Muscle layer of colon (tissue), 2 donors: ENCODE results near the gene SLC7A5.
"Not testable (repeated sequence)": the region's sequence is repeated elsewhere in the genome, so short reads cannot be mapped to it uniquely, and the experiment has no call there.

Source experiments
- H3K27ac ChIP-seq: one replicate; pipeline ENCODE4 v1.7.0; 2013; ENCODE audit warnings: low read depth, mild to moderate bottlenecking, low read length, moderate library complexity
- H3K27me3 ChIP-seq, 2 donors: one replicate each; pipeline ENCODE4 v1.7.0; 2013; ENCODE audit warnings: low read length in 2 of 2, mild to moderate bottlenecking in 2 of 2; ENCODE audit not compliant: insufficient read depth in 2 of 2, control insufficient read depth in 1 of 2
- H3K36me3 ChIP-seq: one replicate; pipeline ENCODE4 v1.7.0; 2013; ENCODE audit warnings: mild to moderate bottlenecking, low read length; ENCODE audit not compliant: insufficient read depth
- H3K4me1 ChIP-seq: one replicate; pipeline ENCODE4 v1.7.0; 2013; ENCODE audit warnings: mild to moderate bottlenecking, low read length; ENCODE audit not compliant: insufficient read depth
- H3K4me3 ChIP-seq, 2 donors: one replicate each; pipeline ENCODE4 v1.7.0; 2013; ENCODE audit warnings: low read length in 2 of 2, low read depth in 1 of 2, mild to moderate bottlenecking in 1 of 2, moderate library complexity in 1 of 2
- H3K9ac ChIP-seq: one replicate; pipeline ENCODE4 v1.7.0; 2013; ENCODE audit warnings: low read length
- H3K9me3 ChIP-seq: one replicate; pipeline ENCODE4 v1.7.0; 2013; ENCODE audit warnings: mild to moderate bottlenecking, low read length
- donor health status: abdominal sarcoma.
- donor health status: Adenocarcinoma of cecum.

Gene SLC7A5

DNA sequence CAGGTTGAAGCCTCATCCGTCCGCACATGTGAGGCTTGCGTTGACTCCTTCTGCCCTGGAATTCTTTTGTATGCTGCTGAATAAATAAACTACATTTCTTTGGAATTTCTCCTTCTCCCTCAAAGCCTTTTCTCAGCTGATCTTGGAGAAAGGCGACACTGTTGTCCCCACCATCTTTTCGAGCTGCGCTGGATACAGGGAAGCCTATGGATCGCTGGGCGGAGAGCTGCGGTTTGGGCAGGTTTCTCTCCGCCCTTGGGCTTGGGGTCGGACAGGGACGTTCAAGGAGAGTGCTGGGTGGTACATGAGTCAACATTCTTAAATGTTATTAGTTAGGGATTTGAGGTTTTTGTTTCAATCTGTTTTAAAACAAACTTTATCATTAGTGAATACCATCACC is 31.2 kb upstream of the SLC7A5 start:
- H3K27ac ChIP-seq, H3K9ac ChIP-seq, H3K4me3 ChIP-seq, H3K36me3 ChIP-seq, H3K4me1 ChIP-seq, H3K27me3 ChIP-seq, H3K9me3 ChIP-seq: not testable (repeated sequence)

- H3K27ac ChIP-seq: no peak overlapping the region
Measured at GRCh38 chr16:87897521-87898505, 28.5 kb upstream of the SLC7A5 start.

GRCh38 chr16:87896924-87897520 is 27.7 kb upstream of the SLC7A5 start:
- not testable (repeated sequence) for H3K4me3 ChIP-seq, H3K9ac ChIP-seq, H3K36me3 ChIP-seq, H3K27ac ChIP-seq, H3K27me3 ChIP-seq, H3K9me3 ChIP-seq, H3K4me1 ChIP-seq

More at GRCh38 chr16:87897521-87898505, 28.5 kb upstream of the SLC7A5 start:
- Histone ChIP-seq H3K36me3 (no peaks in the 10 kb centered on the region), H3K4me1 (no peaks in the 10 kb centered on the region), H3K9me3 (no peaks in the 10 kb centered on the region), H3K9ac (no peak overlapping the region), H3K27me3 (no peaks in the 10 kb centered on the region), H3K4me3 (no peak overlapping the region)

DNA sequence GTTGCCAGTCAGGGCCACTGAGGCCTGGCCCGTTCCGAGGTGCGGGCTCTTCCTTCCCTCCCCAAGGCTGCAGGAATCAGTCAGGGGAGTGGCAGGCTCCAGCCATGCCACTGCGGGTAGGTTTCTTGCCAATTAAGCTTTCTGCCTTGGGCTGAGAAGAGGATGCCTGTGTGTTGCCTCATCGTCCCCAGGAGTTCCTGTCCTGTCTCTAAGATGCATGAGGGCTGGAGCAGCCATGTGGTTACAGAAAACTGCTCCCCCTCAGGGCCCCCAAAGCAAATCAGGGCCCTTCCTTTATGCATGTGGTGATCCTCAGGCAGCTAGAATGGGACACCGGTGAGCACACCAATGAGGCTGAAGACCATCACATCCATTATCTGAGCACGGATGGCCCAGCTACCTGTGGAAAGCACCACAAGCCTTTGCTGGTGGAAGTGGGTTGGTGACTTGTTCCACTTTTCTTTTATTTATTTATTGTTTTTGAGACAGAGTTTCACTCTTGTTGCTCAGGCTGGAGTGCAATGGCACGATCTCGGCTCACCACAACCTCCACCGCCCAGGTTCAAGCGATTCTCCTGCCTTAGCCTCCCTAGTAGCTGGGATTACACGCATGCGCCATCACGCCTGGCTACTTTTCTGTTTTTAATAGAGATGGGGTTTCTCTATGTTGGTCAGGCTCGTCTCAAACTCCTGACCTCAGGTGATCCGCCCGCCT is 27.0 kb upstream of the SLC7A5 start:
- H3K27ac ChIP-seq, H3K9ac ChIP-seq, H3K4me3 ChIP-seq, H3K36me3 ChIP-seq, H3K27me3 ChIP-seq, H3K4me1 ChIP-seq, H3K9me3 ChIP-seq: not testable (repeated sequence)

DNA sequence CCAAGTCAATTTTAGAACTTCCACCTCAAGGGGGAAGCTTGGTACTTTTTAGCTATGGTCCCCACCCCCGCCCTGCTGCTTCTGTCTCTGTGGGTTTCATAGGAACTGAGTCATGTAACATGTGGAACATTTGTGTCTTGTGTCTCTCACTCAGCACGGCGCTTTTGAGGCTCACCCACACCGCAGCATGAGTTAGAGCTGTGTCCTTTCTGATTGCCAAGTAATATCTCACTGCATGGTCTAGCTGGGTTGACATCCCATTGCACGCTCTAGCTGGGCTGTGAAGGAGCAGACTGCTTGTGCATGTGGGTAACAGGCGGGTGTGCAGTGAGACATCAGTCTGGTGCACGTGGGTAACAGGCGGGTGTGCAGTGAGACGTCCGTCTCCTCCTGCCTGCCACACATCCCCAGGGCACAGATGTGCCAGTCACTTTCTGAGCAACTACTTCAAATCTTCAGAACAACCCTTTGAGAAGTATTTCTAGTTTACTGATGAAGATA is 26.4 kb upstream of the SLC7A5 start:
- H3K4me1 ChIP-seq: no peaks in the 10 kb centered on the region
- no peaks in the 10 kb centered on the region for H3K9me3 ChIP-seq
- H3K9ac ChIP-seq: no peak overlapping the region
- no peaks in the 10 kb centered on the region for H3K36me3 ChIP-seq
- H3K27ac ChIP-seq: no peak overlapping the region
- H3K4me3 ChIP-seq: no peak overlapping the region
- H3K27me3 ChIP-seq: no peaks in the 10 kb centered on the region

DNA sequence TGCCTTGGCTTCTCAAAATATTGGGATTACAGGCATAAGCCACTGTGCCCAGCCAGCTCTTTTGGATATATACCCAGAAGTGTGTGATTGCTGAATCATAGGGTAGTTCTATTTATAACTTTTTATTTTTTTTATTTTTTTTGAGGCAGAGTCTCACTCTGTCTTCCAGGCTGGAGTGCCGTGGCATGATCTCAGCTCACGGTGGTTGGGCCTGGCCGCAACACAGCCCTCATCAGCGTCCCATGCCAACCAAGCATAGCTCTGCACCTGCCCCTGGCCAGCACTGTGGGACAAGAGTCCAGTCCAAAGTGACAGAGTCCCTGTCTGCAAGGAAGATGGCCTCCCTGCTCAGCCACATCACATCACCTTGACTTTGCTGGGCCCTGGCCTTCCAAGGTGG is 24.7 kb upstream of the SLC7A5 start:
- H3K27me3 ChIP-seq, H3K9ac ChIP-seq, H3K27ac ChIP-seq, H3K4me1 ChIP-seq, H3K36me3 ChIP-seq, H3K4me3 ChIP-seq, H3K9me3 ChIP-seq: not testable (repeated sequence)

DNA sequence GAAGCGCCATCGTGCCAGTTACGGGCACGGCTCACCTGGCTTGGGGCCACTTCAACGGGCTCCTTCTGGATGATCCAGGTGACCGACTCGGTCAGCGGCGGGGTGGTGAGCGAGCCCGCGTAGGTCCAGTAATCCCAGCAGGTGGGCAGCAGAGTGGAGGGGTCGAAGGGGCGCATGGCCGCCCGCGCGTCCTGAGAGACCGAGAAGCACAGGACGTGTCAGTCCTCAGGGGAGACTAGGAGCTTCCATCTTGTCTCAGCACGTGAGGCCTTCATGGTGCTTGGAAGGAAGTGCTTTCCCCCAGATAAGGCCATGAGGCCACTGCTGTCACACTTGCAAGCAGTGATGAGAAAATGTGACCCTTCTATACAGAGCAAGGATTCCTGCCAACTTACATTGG is 22.5 kb upstream of the SLC7A5 start:
- no peak overlapping the region for H3K27ac ChIP-seq
- no peaks in the 10 kb centered on the region for H3K9me3 ChIP-seq
- no peaks in the 10 kb centered on the region for H3K4me1 ChIP-seq
- H3K36me3 ChIP-seq: no peaks in the 10 kb centered on the region
- no peaks in the 10 kb centered on the region for H3K27me3 ChIP-seq
- no peak overlapping the region for H3K4me3 ChIP-seq
- no peak overlapping the region for H3K9ac ChIP-seq

GRCh38 chr16:87889762-87890161 is 20.5 kb upstream of the SLC7A5 start:
- not testable (repeated sequence) for H3K36me3 ChIP-seq, H3K9me3 ChIP-seq, H3K27ac ChIP-seq, H3K9ac ChIP-seq, H3K27me3 ChIP-seq, H3K4me1 ChIP-seq, H3K4me3 ChIP-seq

DNA sequence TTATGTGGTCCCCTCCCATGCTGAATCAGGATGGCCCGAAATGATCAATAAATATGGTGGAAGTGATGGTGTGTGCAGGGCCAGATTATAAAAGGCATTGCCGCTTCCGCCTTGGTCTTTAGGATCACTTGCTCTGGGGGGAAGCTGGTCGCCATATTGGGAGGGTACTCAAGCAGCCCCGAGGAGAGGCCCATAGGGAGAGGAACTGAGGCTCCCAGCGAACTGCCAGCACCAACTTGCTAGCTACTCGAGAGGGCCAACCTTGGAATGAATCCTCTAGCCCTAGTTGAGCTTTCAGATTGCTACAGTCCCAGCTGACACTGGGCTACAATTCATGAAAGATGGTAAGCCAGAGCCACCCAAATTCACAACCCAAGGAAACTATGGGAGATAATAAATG is 19.0 kb upstream of the SLC7A5 start:
- H3K27me3 ChIP-seq, H3K4me1 ChIP-seq, H3K9me3 ChIP-seq, H3K4me3 ChIP-seq, H3K36me3 ChIP-seq, H3K27ac ChIP-seq, H3K9ac ChIP-seq: not testable (repeated sequence)

GRCh38 chr16:87887931-87888330 is 18.6 kb upstream of the SLC7A5 start:
- not testable (repeated sequence) for H3K36me3 ChIP-seq, H3K27ac ChIP-seq, H3K9me3 ChIP-seq, H3K4me3 ChIP-seq, H3K9ac ChIP-seq, H3K4me1 ChIP-seq, H3K27me3 ChIP-seq

DNA sequence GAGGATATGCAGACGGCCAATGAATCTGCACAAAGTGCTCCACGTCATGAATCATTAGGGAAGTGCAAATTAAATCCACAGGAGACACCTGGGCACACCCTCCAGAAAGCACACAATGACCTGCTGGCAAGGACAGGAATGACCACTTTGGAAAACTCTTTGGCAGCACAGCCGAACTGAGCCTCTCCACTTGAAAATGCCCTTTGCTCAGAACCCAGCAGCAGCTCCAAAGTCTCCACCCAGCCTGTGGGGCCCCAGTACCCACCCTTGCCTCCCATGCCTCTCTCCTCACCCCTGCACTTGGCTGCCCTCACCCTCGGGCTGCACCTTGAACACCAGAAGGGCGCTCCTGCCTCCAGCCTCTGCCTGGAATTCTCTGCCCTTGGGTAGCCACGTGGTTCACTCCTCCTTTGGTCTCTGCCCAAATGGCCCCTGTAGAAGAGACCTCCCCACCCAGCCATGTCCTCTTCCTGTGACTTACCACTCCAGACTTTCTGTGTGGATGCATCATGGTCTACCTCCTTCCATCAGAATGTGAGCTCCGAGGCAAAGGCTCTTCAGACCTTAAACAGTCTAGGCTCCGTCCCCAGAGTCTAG is 16.2 kb upstream of the SLC7A5 start:
- not testable (repeated sequence) for H3K36me3 ChIP-seq, H3K4me3 ChIP-seq, H3K27me3 ChIP-seq, H3K27ac ChIP-seq, H3K4me1 ChIP-seq, H3K9ac ChIP-seq, H3K9me3 ChIP-seq
